GM12873 (cell line): Measurements from ENCODE around the gene SLIT1.

Experiments
- CTCF ChIP-seq: IDR thresholded peaks from 2 replicates; pipeline ENCODE4 v1.5.1; 2012; ENCODE audit warnings: low read depth, mild to moderate bottlenecking, moderate library complexity, low read length, control low read depth; ENCODE audit not compliant: insufficient read depth; ENCODE audit errors: missing control alignments

Gene SLIT1

DNA sequence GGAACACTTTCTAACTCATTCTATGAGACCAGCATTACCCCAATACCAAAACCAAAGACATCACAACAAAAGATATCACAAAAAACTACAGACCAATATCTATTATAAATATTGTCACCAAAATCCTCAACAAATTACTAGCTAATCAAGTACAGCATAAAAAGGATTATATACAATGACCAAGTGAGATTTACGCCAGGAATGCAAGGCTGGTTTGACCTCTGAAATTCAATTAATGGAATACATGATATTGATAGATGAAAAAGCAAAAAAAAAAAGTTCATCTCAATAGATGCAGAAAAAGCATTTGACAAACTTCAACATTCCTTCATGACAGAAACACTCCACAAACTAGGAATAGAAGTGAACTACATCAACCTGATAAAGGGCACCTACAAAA lies 178.3 kb downstream of the SLIT1 start:
- no peak for TF ChIP-seq CTCF

GRCh38 chr10:97006364-97006763 lies 179.4 kb downstream of the SLIT1 start:
- no peak for TF ChIP-seq CTCF

- no peak for TF ChIP-seq CTCF
Observed at GRCh38 chr10:97005349-97005748, 180.4 kb downstream of the SLIT1 start.

- no peak for TF ChIP-seq CTCF
Observed at GRCh38 chr10:97004591-97004990, 181.2 kb downstream of the SLIT1 start.

DNA sequence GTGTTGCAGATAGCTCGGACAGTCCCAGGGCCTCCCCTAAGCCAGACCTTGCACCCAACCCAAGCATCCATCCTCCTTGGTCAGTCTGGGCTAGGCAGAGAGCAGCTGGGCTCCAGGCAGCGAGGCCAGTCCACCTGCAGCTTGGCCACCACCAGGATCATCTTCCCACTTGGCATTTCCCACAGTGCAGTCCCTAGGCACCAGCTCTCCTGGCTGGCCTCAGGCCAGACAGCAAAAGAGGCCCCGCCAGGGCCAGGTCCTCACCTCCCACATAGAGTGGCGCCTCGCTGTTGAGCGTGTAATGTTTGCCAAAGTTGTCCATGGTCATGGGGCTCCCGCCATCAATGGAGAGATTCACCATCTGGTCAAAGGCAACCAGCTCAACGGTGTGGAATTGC lies 182.0 kb downstream of the SLIT1 start:
- TF ChIP-seq CTCF = no peak

DNA sequence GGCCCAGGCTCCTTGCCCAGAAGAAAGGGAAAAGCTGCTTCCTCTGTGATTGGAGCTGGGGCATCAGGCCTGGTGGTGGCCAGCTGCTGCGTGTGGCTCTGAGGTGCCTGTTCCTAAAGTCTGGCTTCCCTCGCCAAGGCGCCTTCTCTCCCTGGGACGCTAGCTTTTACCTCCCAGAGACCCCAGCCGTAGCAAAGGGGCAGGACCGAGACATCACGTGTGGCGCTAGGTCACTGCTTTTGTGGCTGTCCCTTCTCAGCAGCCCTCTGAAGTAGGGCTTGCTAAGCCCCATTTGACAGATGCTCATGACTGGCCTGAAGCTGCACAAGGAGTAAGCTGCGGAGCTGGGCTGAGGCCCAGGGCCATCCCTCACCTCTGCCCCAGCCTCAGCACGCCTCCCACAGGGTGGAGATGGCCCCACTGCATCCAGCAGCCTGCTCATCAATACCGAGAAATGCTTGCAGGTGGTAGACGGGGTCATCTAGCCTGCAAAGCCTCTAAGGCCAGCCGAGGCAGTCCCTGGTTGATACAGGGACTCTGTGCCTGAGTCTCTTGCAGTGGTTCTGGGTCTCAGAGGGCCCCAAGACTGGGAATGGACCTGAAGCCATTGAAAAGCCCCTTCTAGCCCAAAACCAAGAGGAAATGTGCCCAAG lies 182.5 kb downstream of the SLIT1 start:
- TF ChIP-seq CTCF = no peak

DNA sequence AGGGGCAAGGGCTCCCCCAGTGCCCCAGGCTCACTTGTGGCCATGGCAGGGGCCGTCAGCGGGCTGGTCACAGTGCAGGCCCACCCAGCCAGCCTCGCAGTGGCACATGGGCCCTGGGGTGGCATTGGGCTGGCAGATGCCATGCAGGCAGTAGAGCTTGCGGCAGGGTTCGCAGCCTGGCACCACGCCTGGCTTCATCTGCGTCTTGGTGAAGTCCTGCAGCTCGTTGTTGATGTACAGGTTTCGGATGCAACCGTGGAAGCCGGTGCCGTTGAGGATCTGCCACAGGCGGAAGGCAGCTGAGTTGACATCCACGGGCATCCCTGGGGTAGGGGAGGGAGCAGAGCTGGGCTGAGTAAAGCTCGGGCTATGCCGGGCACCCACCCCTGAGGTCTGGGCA lies 183.1 kb downstream of the SLIT1 start:
- TF ChIP-seq CTCF = no peak
